GM21390 (cell line): ENCODE results near the gene P2RY6.
"Not testable (repeated sequence)": the region's sequence is repeated elsewhere in the genome, so short reads cannot be mapped to it uniquely, and the experiment has no call there.

ENCODE experiments used
- ATAC-seq: cut with Tn5 transposase; IDR thresholded peaks from one replicate; pipeline ENCODE4 v1.9.1; 2021; ENCODE audit not compliant: unreplicated experiment

Gene P2RY6

GRCh38 chr11:73271936-73272679 is at the start of gene P2RY6:
TSS of gene P2RY6 (plus strand) at chr11:73272338. CDS start at chr11:73296519, 24,181 bp downstream.
- ATAC-seq: no peak

- no peak for ATAC-seq
These were observed 48.0 kb upstream of the P2RY6 start for GRCh38 chr11:73223998-73224730.

- no peak for ATAC-seq
These were observed 47.0 kb upstream of the P2RY6 start for GRCh38 chr11:73225001-73225686.

- ATAC-seq: no peak
These were observed 46.3 kb upstream of the P2RY6 start for GRCh38 chr11:73225851-73226250.

- no peak for ATAC-seq
These were observed 45.7 kb upstream of the P2RY6 start for GRCh38 chr11:73226297-73227006.

- ATAC-seq: no peak
These were observed 44.4 kb upstream of the P2RY6 start for GRCh38 chr11:73227571-73228211.

- no peak for ATAC-seq
These were observed 43.6 kb upstream of the P2RY6 start for GRCh38 chr11:73228268-73229134.

- ATAC-seq: no peak
These were observed 42.7 kb upstream of the P2RY6 start for GRCh38 chr11:73229321-73229895.

GRCh38 chr11:73229896-73230875 is 42.0 kb upstream of the P2RY6 start:
- no peak for ATAC-seq

- ATAC-seq: no peak
These were observed 41.2 kb upstream of the P2RY6 start for GRCh38 chr11:73230931-73231330.

- ATAC-seq: not testable (repeated sequence)
These were observed 39.7 kb upstream of the P2RY6 start for GRCh38 chr11:73232487-73232886.

- ATAC-seq: no peak
These were observed 38.9 kb upstream of the P2RY6 start for GRCh38 chr11:73233211-73233610.

- no peak for ATAC-seq
These were observed 38.3 kb upstream of the P2RY6 start for GRCh38 chr11:73233692-73234470.

- ATAC-seq: no peak
These were observed 37.5 kb upstream of the P2RY6 start for GRCh38 chr11:73234471-73235181.

GRCh38 chr11:73235236-73235786 is 36.8 kb upstream of the P2RY6 start:
- no peak for ATAC-seq

GRCh38 chr11:73236205-73236765 is 35.9 kb upstream of the P2RY6 start:
- no peak for ATAC-seq
